Measurements from ENCODE around the gene NME3. TPM values are rescaled to one million over a fixed set of nuclear protein-coding genes. Genes with fewer than 3 reads are reported as not detected.

Gene NME3
- total RNA-seq, 1 experiment from 2014 or later, result 66.9 TPM

DNA sequence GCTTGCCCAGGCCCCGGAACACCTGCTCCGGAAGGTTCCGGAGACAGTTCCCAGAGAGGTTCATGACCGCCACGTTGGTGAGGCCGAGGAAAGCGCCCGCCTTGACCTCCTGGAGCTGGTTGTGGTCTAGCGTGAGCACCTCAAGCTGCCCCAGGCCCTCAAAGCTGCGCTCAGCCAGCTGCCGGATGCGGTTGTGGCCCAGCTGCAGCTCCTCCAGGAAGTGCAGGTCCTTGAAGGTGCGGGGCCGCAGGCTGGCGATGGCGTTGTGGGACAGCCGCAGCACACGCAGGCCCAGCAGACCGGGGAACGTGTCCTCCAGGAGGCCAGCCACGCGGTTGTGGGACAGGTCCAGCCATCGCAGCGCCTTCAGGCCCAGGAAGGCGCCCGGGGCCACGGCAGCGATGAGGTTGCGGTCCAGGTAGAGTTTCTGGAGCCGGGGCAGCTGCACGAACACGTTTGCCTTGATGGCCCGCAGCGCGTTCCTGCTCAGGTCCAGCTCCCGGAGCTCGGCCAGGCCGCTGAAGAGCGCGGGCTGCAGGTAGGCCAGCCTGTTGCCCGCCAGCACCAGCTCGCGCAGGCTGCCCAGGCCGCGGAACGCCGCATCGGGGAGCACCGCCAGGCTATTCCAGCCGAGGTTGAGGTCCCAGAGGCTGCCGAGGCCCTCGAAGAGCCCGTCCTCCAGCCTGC is 20.1 kb upstream of the NME3 start:
- ATAC-seq, result no peak
- no TSS peak for BruUV-seq (replicated peaks)
- CTCF ChIA-PET, result no interaction called here

DNA sequence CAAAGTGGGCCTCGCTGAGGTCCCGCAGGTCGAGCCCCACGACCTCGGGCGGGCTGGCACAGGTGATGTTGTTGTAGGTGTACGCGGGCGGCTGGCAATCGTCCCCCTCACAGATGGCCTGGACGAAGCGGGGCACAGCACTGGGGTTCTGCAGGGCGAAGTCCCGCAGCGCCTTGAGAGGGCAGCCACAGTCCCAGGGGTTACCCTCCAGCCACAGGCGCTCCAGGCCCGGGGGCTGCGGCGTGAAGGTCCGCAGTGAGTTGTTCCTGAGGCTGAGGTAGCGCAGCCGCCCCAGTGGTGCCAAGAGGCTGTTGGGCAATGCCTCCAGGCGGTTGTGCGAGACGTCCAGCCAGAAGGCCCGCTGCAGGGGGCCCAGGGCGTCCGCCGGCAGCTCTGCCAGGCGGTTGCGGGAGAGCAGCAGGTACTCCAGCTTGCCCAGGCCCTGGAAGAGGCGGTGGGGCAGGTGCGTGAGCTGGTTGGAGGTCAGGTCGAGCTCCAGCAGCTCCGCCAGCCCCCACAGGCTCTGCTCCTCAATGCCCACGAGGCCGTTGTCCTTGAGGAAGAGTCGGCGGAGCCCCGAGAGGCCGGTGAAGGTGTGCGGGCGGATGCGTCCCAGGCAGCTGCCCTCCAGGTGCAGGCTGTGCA is 19.4 kb upstream of the NME3 start:
- Histone ChIP-seq H4K20me1 (ENCODE audit: low read length) (no peaks in the 10 kb centered on the region), H3F3A (ENCODE audit: low read length, unreplicated experiment) (no peaks in the 10 kb centered on the region), H2AFZ (ENCODE audit: low read length) (no peak overlapping the region), H3K27ac (ENCODE audit: low read length) (no peak overlapping the region), H3K27me3 (ENCODE audit: low read length) (no peaks in the 10 kb centered on the region), H3K79me2 (ENCODE audit: low read length) (peaks cover 9% of the 10 kb centered on the region), H3K4me2 (ENCODE audit: low read length) (no peak overlapping the region), H3K4me3 (ENCODE audit: low read length) (no peak overlapping the region), H3K9ac (ENCODE audit: low read length) (no peak overlapping the region), H3K9me3 (ENCODE audit: low read length) (no peaks in the 10 kb centered on the region), H3K36me3 (ENCODE audit: low read depth, low read length) (no peaks in the 10 kb centered on the region), H3K9me2 (replicated peaks; ENCODE audit: low read length) (no peaks in the 10 kb centered on the region), H3K4me1 (ENCODE audit: insufficient read depth, low read length) (no peaks in the 10 kb centered on the region)
- intact Hi-C loops (cut with micrococcal nuclease), result no loop called here
- ChIA-PET POLR2A (ENCODE audit: unreplicated experiment) (no interaction called here), CTCF (no interaction called here)
- DNase-seq, result no peak
- ATAC-seq, result no peak
- no TSS peak for BruUV-seq (replicated peaks)
- TF ChIP-seq EZH2 (IDR thresholded peaks at IDR 0.05; ENCODE audit: low read length, unreplicated experiment), result no peak
- TF ChIP-seq EZH2phosphoT487 (IDR thresholded peaks at IDR 0.05; ENCODE audit: borderline replicate concordance, low read length), result no peak
- TF ChIP-seq, protein P1, sequence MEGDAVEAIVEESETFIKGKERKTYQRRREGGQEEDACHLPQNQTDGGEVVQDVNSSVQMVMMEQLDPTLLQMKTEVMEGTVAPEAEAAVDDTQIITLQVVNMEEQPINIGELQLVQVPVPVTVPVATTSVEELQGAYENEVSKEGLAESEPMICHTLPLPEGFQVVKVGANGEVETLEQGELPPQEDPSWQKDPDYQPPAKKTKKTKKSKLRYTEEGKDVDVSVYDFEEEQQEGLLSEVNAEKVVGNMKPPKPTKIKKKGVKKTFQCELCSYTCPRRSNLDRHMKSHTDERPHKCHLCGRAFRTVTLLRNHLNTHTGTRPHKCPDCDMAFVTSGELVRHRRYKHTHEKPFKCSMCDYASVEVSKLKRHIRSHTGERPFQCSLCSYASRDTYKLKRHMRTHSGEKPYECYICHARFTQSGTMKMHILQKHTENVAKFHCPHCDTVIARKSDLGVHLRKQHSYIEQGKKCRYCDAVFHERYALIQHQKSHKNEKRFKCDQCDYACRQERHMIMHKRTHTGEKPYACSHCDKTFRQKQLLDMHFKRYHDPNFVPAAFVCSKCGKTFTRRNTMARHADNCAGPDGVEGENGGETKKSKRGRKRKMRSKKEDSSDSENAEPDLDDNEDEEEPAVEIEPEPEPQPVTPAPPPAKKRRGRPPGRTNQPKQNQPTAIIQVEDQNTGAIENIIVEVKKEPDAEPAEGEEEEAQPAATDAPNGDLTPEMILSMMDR (conservative IDR thresholded peaks at IDR 0.05; ENCODE audit: low read depth, low read length), result no peak

More for the DNA sequence above, 20.1 kb upstream of the NME3 start:
- Histone ChIP-seq H3K4me3 (ENCODE audit: low read length) (no peak overlapping the region), H3K36me3 (ENCODE audit: low read depth, low read length) (no peaks in the 10 kb centered on the region), H2AFZ (ENCODE audit: low read length) (no peak overlapping the region), H4K20me1 (ENCODE audit: low read length) (no peaks in the 10 kb centered on the region), H3K9ac (ENCODE audit: low read length) (no peak overlapping the region), H3K9me2 (replicated peaks; ENCODE audit: low read length) (no peaks in the 10 kb centered on the region), H3K27ac (ENCODE audit: low read length) (no peak overlapping the region), H3K79me2 (ENCODE audit: low read length) (0 out of 2 replicates have a peak, but pooled peaks cover 2% of the 10 kb centered on the region), H3F3A (ENCODE audit: low read length, unreplicated experiment) (no peaks in the 10 kb centered on the region), H3K9me3 (ENCODE audit: low read length) (no peaks in the 10 kb centered on the region), H3K4me1 (ENCODE audit: insufficient read depth, low read length) (no peaks in the 10 kb centered on the region), H3K27me3 (ENCODE audit: low read length) (no peaks in the 10 kb centered on the region), H3K4me2 (ENCODE audit: low read length) (no peak overlapping the region)
- TF ChIP-seq, protein P1 (conservative IDR thresholded peaks at IDR 0.05; ENCODE audit: low read depth, low read length), result no peak
- TF ChIP-seq EZH2phosphoT487 (IDR thresholded peaks at IDR 0.05; ENCODE audit: borderline replicate concordance, low read length), result no peak
- POLR2A ChIA-PET (ENCODE audit: unreplicated experiment), result no interaction called here
- DNase-seq, result no peak
- intact Hi-C loops (cut with micrococcal nuclease), result no loop called here

DNA sequence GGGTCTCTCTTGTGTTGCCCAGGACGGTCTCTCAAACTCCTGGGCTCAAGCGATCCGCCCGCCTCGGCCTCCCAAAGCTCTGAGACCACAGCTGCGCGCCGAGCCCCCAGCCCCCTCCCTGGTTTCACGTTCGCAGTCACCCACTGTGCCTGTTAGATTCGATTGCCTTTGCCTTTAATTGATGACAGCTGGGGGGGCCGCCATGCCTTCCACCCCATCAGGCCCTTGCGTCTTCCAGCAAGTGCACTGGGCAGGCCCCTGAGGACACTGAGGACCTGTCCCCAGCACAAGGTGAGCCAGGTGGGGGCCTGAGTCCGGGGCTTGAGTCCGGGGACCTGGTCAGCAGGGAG is 18.9 kb upstream of the NME3 start:
- peaks cover 14% of the 10 kb centered on the region for H3K79me2 ChIP-seq (ENCODE audit: low read length)
- no peaks in the 10 kb centered on the region for H3K36me3 ChIP-seq (ENCODE audit: low read depth, low read length)
- intact Hi-C loops (cut with micrococcal nuclease), result no loop called here
- no peak overlapping the region for H3K4me3 ChIP-seq (ENCODE audit: low read length)
- no peaks in the 10 kb centered on the region for H3K9me3 ChIP-seq (ENCODE audit: low read length)
- H3F3A ChIP-seq (ENCODE audit: low read length, unreplicated experiment), result no peaks in the 10 kb centered on the region
- no peak overlapping the region for H3K27ac ChIP-seq (ENCODE audit: low read length)
- DNase-seq, result no peak
- no peaks in the 10 kb centered on the region for H4K20me1 ChIP-seq (ENCODE audit: low read length)
- no peaks in the 10 kb centered on the region for H3K9me2 ChIP-seq (replicated peaks; ENCODE audit: low read length)
- no peak overlapping the region for H3K9ac ChIP-seq (ENCODE audit: low read length)
- ChIA-PET CTCF (no interaction called here), POLR2A (ENCODE audit: unreplicated experiment) (no interaction called here)
- no peak overlapping the region for H2AFZ ChIP-seq (ENCODE audit: low read length)
- no peak for ATAC-seq
- no TSS peak for BruUV-seq (replicated peaks)
- no peaks in the 10 kb centered on the region for H3K27me3 ChIP-seq (ENCODE audit: low read length)
- TF ChIP-seq EZH2phosphoT487 (IDR thresholded peaks at IDR 0.05; ENCODE audit: borderline replicate concordance, low read length), result no peak
- no peak for TF ChIP-seq EZH2 (IDR thresholded peaks at IDR 0.05; ENCODE audit: low read length, unreplicated experiment)
- TF ChIP-seq, protein P1 (conservative IDR thresholded peaks at IDR 0.05; ENCODE audit: low read depth, low read length), result no peak
- no peaks in the 10 kb centered on the region for H3K4me1 ChIP-seq (ENCODE audit: insufficient read depth, low read length)
- H3K4me2 ChIP-seq (ENCODE audit: low read length), result no peak overlapping the region
